AG04450 (cell line): ENCODE results near the gene RFC3. TPM values are rescaled to one million over a fixed set of nuclear protein-coding genes. Genes with fewer than 3 reads are reported as not detected.

Experiments used
- CTCF ChIA-PET: fragments of 300-600, 350-600 bp; formaldehyde crosslinking; extraction: SDS; loops from one replicate; lab custom pipeline; 2022; ENCODE audit warnings: antibody characterized with exemption, inconsistent platforms; lab: Charles Lee
- POLR2A ChIA-PET: fragments of 350-600 bp; formaldehyde crosslinking; extraction: SDS; loops from one replicate; lab custom pipeline; 2021; ENCODE audit warnings: antibody characterized with exemption, inconsistent platforms; lab: Yijun Ruan, JAX
- DNase-seq: peaks from one replicate; pipeline ENCODE4 v3.0.0-alpha.2; 2011; ENCODE audit warnings: low read depth, low spot score
- H3K27ac ChIP-seq: one replicate; pipeline ENCODE4 v1.5.1; 2012; ENCODE audit warnings: low read depth, low read length, control low read depth
- H3K27me3 ChIP-seq: one replicate; pipeline ENCODE4 v1.6.0; 2012; ENCODE audit warnings: low read length; ENCODE audit not compliant: control insufficient read depth, insufficient read depth
- H3K4me3 ChIP-seq: 2 replicates; pipeline ENCODE4 v1.5.1; 2011; ENCODE audit warnings: mild to moderate bottlenecking, low read depth, low read length, control low read depth
- H3K9me3 ChIP-seq: 2 replicates; pipeline ENCODE4 v1.5.1; 2012; ENCODE audit warnings: low read length; ENCODE audit not compliant: control insufficient read depth, insufficient read depth
- polyA plus RNA-seq: library from polyadenylated mRNA; depleted of rRNA; stranded (reverse); fragments of >200 nt; gene quantifications from 2 replicates; pipeline ENCODE4 v1.2.3, GENCODE V29; 2011
- TF ChIP-seq, protein P1 (sequence below): IDR thresholded peaks from 2 replicates; pipeline ENCODE4 v1.5.1; 2011; ENCODE audit warnings: low read depth, low read length, control low read depth, inconsistent platforms

The RFC3 gene
- polyA plus RNA-seq, 1 experiment: 7.1 TPM

DNA sequence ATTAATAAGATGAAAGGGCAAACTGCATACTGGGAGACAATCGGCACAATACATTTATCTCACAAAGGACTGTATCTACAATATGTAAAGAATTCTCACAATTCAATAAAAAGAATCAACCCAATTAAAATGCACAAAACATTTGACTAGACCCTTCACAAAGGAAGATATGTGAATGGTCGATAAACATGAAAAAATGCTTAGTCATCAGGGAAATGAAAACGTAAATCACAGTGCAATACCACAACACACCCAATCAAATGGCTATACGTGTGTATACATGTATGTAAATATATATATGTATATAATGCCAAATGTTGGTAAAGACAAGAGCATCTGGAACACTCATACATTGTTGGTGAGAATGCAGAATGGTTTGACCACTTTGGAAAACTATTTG, 21.9 kb upstream of the RFC3 start:
- ChIA-PET CTCF (no interaction called here), POLR2A (no interaction called here)
- Histone ChIP-seq H3K4me3 (no peak overlapping the region), H3K27ac (no peak overlapping the region), H3K27me3 (no peaks in the 10 kb centered on the region), H3K9me3 (no peaks in the 10 kb centered on the region)
- TF ChIP-seq, protein P1, sequence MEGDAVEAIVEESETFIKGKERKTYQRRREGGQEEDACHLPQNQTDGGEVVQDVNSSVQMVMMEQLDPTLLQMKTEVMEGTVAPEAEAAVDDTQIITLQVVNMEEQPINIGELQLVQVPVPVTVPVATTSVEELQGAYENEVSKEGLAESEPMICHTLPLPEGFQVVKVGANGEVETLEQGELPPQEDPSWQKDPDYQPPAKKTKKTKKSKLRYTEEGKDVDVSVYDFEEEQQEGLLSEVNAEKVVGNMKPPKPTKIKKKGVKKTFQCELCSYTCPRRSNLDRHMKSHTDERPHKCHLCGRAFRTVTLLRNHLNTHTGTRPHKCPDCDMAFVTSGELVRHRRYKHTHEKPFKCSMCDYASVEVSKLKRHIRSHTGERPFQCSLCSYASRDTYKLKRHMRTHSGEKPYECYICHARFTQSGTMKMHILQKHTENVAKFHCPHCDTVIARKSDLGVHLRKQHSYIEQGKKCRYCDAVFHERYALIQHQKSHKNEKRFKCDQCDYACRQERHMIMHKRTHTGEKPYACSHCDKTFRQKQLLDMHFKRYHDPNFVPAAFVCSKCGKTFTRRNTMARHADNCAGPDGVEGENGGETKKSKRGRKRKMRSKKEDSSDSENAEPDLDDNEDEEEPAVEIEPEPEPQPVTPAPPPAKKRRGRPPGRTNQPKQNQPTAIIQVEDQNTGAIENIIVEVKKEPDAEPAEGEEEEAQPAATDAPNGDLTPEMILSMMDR: no peak
- no peak for DNase-seq

DNA sequence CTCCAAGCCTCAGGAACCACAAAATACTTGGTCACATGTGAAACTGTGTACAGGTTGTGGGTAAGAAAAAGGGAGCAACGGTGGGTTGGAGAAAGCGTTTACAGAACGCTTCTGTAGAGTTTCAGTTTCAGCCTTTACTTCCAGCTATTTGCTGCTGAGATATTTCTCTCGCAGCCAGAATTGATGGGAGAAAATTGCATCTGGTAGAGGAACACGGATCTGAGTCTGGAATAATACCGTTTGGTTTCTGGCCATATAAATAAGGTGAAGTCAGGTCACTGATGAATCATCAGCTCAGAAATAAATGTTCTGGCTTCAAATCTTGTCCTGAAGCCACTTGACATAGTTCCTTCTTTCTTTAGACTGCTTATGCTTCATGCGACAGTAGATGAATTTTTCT, 20.3 kb upstream of the RFC3 start:
- no peak for DNase-seq
- Histone ChIP-seq H3K27ac (no peak overlapping the region), H3K9me3 (no peaks in the 10 kb centered on the region), H3K27me3 (no peaks in the 10 kb centered on the region), H3K4me3 (no peak overlapping the region)
- POLR2A ChIA-PET: no interaction called here
- TF ChIP-seq, protein P1: no peak
- CTCF ChIA-PET: interaction anchor here (0.6 to 1.9 kb wide), 4 partner anchors 10 to 280 kb away, joined by 3 to 5 read pairs (median 4); no protein-coding TSS in a partner anchor

DNA sequence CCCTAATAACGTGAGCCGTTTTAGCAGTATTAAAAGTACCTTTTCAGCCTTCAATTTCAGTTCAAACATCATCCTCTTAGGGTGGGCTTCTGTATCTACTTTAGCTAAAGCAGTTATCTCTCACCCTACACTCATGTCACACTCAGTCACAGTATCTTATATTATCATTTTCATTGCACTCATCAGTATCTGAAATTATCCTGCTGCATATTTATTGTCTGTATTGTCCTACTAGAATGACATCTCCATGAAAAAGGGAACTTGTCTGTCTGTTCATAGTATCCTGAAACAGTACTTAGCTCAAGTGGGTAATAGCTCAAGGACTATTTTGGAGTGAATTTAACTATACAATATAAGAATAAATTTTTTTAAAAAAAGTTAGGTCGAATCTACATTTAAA, 19.9 kb upstream of the RFC3 start:
- no peaks in the 10 kb centered on the region for H3K27me3 ChIP-seq
- H3K4me3 ChIP-seq: no peak overlapping the region
- DNase-seq: no peak
- CTCF ChIA-PET: interaction anchor here (0.6 to 1.9 kb wide), 4 partner anchors 10 to 279 kb away, joined by 3 to 5 read pairs (median 4); no protein-coding TSS in a partner anchor
- TF ChIP-seq, protein P1: no peak
- no peaks in the 10 kb centered on the region for H3K9me3 ChIP-seq
- POLR2A ChIA-PET: no interaction called here
- H3K27ac ChIP-seq: no peak overlapping the region

DNA sequence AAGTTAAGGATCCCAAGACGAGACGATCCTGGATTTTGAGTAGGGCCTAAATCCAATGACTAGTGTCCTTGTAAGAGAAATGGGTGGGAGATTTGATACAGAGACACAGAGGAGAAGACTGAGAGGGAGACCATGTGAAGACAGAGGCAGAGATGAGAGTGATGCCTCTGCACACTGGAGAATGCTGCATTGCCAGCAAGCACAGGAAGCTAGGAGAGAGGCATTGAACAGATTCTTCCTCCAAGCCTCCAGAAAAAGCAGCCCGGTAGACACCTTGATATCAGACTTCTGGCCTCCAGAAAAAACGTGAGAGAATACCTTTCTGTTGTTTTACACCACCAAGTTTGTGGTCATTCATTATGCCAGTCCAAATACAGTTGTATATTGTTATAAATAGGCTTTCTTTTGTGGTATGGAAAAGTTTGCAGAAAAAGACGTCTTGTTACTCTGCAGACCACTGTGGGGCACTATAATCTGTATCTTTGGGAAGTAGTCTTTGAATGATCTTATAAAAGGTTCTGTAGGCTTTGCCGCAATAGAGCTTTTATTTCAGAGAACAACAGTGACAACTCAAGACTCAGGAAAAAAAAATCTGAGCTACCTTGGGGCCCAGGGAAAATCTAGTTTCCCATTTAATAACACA, 17.9 kb upstream of the RFC3 start:
- TF ChIP-seq, protein P1: peak; percentile 53
- DNase-seq: no peak
- ChIA-PET POLR2A (interaction anchor here (1.1 kb wide), 1 partner anchor 18 kb away, joined by 3 read pairs; the partner anchor contains the start of gene RFC3), CTCF (interaction anchor here (0.5 to 3.6 kb wide), 33 partner anchors 8 to 1365 kb away, joined by 3 to 40 read pairs (median 4); no protein-coding TSS in a partner anchor)
- H3K27ac ChIP-seq: no peak overlapping the region
- H3K4me3 ChIP-seq: no peak overlapping the region
- no peaks in the 10 kb centered on the region for H3K27me3 ChIP-seq
- no peaks in the 10 kb centered on the region for H3K9me3 ChIP-seq

DNA sequence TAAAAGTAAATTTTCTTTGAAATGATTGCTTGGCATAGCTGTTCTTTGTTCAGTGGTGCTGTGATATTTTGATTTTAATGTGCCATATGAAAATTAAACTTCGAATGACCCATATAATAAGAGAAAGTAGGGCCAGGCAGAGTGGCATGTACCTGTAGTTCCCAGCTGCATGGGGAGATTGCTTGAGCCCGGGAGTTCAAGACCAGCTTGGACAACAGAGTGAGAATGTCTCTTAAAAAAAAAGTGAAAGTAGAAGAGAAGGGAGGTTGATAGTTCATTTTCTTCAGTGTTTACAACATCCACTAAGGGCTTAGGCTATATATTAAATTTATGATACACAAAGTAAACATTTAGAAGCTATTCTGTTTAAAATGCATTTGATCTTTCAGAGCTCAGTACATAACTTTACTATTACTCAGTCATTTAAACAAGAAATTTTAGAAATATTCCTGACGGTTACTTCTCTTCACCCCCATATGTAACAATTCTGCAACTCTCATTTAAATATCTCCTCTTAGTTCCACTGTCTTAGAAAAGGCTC, 17.2 kb upstream of the RFC3 start:
- H3K27ac ChIP-seq: no peak overlapping the region
- TF ChIP-seq, protein P1: no peak
- no peaks in the 10 kb centered on the region for H3K27me3 ChIP-seq
- 0 out of 2 replicates have a peak overlapping the region, but pooled peaks have one; percentile 12 for H3K4me3 ChIP-seq
- H3K9me3 ChIP-seq: no peaks in the 10 kb centered on the region
- CTCF ChIA-PET: interaction anchor here (0.5 to 3.6 kb wide), 32 partner anchors 8 to 1982 kb away, joined by 3 to 40 read pairs (median 4); no protein-coding TSS in a partner anchor
- no peak for DNase-seq
- POLR2A ChIA-PET: interaction anchor here (1.1 kb wide), 1 partner anchor 17 kb away, joined by 3 read pairs; the partner anchor contains the start of gene RFC3
